DMS153 (cell line): ENCODE data around the gene SNX27.
"Not testable (repeated sequence)": the region's sequence is repeated elsewhere in the genome, so short reads cannot be mapped to it uniquely, and the experiment has no call there.

Source experiments
- DNase-seq: peaks from one replicate; lab custom pipeline; 2025; lab: John Stamatoyannopoulos, UW

SNX27 gene

DNA sequence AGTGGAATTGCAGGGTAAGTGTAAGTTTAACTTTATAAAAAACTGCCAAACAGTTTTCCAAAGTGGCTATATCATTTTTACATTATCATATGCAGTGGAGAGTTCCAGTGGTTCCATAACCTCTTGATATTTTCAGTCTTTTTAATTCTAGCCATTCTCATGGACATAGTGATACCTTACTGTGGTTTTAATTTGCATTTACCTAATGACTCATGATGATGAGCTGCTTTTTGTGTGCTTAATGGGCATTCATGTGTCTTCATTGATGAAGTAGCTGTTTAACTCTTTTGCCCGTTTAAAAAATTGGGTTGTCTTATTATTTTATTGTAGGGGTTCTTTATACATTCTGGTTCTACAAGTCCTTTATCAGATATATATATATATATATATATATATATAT, 29.4 kb downstream of the SNX27 start:
- no peak for DNase-seq

DNA sequence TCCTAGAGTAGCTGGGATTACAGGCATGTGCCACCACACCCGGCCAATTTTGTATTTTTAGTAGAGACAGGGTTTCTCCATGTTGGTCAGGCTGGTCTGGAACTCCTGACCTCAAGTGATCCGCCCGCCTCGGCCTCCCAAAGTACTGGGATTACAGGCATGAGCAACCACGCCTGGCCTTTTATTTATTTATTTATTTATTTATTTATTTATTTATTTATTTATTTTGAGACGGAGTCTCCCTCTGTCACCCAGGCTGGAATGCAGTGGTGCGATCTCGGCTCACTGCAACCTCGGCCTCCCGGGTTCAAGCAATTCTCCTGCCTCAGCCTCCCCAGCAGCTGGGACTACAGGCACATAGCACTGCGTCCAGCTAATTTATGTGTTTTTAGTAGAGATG, 31.2 kb downstream of the SNX27 start:
- DNase-seq: not testable (repeated sequence)

DNA sequence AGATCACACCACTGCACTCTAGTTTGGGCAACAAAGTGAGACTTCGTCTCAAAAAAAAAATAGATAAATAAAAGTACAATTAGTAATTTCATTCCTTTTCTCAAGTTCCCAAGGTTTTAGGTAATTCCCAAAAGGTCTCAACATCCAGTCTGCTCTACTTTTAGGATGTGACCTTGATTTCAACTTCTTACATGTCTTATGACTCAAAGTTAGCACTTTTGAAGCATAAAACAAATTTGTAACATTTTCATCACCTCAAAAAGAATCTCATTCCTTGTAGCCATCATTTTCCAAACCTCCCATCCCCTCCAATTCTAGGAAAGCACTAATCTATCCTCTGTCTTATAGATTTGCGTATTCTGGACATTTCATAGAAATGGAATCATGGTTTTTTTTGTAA, 32.2 kb downstream of the SNX27 start:
- no peak for DNase-seq

DNA sequence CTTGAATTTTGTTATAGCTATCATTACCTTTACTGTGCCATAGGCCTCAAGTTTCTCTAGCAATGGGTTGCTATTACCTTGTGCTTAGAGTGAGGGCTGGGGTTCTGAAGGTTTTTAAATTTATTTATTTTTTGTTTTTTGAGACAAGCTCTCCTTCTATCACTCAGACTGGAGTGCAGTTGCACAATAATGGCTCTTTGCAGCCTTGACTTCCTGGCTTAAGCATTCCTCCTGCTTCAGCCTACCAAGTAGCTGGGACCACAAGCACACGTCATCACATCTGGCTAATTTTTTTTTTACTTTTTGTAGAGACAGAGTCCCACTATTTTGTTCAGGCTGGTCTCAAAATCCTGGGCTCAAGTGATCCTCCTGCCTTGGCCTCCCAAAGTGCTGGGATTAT, 41.5 kb downstream of the SNX27 start:
- no peak for DNase-seq

GRCh38 chr1:151655371-151655770, 43.5 kb downstream of the SNX27 start:
- no peak for DNase-seq

DNA sequence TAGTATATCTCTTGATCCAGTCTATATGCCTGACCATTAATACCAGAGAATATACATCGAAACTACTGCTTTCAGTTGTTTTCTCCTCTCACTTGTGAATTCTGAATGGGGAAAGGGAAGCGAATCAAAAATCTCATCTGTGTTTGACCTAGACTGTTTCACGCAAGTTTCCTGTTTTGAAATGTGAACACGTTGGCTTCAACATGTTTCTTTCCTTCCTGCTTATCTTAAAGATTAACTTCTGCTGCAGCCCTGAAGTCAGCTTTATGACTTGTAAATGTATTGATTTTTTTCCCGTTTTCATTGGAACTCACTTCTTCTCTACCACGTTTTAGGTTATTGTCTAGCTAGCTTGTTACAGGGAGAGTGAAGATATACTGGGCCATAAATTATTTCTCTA, 49.9 kb downstream of the SNX27 start:
- DNase-seq: no peak

GRCh38 chr1:151668090-151668489, 56.2 kb downstream of the SNX27 start:
- no peak for DNase-seq

GRCh38 chr1:151670036-151670675, 58.3 kb downstream of the SNX27 start:
- not testable (repeated sequence) for DNase-seq

DNA sequence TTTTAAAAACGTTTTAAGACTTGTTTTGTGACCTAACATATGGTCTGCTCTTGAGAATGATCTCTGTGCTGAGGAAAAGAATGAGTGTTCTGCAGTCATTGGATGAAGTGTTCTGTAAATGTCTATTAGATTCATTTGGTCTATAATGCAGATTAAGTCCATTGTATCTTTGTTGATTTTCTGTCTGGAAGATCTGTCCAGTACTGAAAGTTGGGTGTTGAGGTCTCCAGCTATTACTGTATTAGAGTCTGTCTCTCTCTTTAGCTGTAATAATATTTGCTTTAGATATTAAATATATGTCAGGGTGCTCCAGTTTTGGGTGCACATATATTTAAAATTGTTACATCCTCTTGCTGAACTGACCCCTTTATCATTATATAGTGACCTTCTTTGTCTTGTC, 61.6 kb downstream of the SNX27 start:
- no peak for DNase-seq

GRCh38 chr1:151680391-151680790, 68.5 kb downstream of the SNX27 start:
- no peak for DNase-seq

- DNase-seq: no peak
Observed at GRCh38 chr1:151680826-151681225, 69.0 kb downstream of the SNX27 start.

GRCh38 chr1:151681923-151682322, 70.1 kb downstream of the SNX27 start:
- DNase-seq: no peak

GRCh38 chr1:151682901-151683300, 71.1 kb downstream of the SNX27 start:
- DNase-seq: not testable (repeated sequence)

DNA sequence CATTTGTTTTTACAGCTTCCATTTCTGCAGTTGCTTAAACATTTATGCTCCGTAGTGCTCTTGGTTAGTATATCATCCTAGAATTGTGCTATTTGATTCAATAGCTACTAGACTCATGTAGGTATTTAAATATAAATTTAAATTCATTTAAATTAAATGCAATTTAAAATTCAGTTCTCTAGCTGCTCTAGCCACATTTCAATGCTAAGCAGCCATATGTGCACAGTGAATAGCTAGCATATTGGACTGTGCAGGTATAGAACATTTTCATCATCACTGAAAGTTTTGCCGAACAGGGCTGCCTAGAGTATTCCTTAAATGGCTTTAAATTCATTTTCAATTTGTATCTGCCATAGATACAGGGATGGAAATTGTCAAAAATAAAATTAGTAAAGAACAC, 72.3 kb downstream of the SNX27 start:
- DNase-seq: no peak

DNA sequence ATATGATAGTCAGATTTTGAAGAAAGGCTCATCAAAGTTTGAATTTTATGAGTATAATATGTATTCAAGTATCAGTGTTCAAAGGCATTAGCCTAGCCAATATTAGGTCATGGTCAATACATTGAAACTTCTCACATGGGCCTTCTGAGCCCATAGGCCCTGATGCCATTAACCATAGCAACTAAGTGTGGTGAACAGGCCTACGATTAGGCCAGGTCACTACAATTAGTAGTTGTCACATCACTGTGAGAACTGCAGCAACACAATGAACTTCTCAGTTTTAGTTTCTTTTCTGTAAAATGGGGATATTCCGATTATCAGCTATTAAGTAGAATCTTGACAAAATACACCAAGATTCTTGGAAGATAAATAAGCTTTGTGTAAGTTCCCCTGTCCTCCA, 74.7 kb downstream of the SNX27 start:
- DNase-seq: no peak

DNA sequence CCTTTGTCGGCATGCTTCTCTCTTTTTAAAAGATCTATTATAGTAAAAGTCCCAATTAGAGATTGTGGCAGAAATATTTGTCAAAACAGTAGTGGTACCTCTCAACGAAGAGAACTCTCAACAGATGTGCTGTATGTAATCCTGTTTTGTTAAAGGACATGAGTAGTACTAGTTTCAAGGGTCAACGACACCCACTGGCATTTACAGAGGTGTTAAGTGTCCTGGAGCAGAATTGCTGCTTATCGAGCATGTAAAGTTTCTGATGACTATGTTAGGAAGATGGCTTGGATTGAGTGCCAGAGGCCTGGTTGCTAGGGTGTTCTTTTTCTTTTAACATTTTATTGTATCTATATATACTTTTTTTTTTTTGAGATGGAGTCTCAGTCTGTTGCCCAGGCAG, 77.6 kb downstream of the SNX27 start:
- no peak for DNase-seq

DNA sequence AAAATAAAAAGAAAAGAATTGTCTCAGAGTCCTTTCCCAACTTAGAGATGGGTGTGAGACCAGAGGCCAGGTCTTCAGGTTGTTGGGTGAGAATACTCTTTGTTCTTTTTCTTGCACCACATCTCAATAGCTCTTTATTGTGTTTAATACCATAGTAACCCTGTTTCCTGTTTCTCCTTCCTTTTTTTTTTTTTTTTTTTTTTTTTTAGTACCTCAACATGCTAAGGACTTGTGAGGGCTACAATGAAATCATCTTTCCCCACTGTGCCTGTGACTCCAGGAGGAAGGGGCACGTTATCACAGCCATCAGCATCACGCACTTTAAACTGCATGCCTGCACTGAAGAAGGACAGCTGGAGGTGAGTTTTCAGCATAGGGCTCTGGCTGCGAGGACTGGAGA, 80.4 kb downstream of the SNX27 start:
- no peak for DNase-seq

- DNase-seq: peak; percentile 41
Observed at GRCh38 chr1:151693057-151693651, 81.3 kb downstream of the SNX27 start.

GRCh38 chr1:151701515-151701914, 89.7 kb downstream of the SNX27 start:
- DNase-seq: no peak

- DNase-seq: no peak
Observed at GRCh38 chr1:151702936-151703335, 91.1 kb downstream of the SNX27 start.

GRCh38 chr1:151703813-151704212, 92.0 kb downstream of the SNX27 start:
- no peak for DNase-seq

DNA sequence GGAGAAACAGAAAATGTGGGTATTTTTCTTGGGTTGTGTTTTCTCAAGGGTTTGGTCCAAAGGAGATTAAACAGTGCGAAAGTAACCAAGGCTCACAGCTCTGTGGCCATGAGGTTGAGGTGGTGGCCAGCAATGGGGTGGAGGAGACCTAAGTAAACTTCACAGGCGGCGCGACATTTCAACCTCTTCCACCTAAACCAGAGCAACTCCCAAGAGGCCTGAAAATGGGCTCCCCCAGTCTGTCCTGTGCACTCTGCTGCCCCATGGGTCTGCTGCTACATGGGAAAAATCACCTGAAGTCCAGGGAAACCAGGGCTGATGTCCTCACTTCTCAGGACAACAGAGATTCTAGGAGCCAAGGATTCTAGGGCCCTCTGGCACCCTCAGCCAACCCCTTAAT, 92.4 kb downstream of the SNX27 start:
- DNase-seq: no peak

DNA sequence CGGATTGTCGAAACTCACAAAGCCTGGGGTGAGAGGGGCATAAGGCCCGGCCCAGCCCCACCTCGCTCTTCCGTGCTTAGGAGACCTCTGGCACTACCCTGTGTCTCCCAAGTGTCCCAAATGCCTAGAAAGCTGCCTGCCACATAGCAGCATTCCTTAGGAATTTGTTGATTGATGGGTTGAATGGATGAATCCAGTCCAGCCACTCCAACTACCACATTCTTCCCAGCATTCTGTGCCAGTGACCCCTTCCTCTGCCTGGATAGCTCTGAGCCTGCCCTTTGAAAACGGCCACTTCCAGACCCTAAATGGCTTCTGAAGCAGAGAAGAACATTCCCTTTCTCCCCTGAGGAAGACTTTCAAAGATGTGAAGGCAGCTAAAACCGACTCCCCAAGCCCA, 93.3 kb downstream of the SNX27 start:
- no peak for DNase-seq

GRCh38 chr1:151705753-151706463, 94.1 kb downstream of the SNX27 start:
- no peak for DNase-seq
